Mesothelial cell of epicardium (in vitro differentiated cells): ENCODE results near the gene LRRK1. TPM values are rescaled to one million over a fixed set of nuclear protein-coding genes. Genes with fewer than 3 reads are reported as not detected.

Source experiments
- DNase-seq, 2 experiments: peaks; one replicate each; pipeline ENCODE4 v3.0.0; 2021; ENCODE audit warnings: low spot score in 2 of 2; ENCODE audit not compliant: unreplicated experiment in 2 of 2
- H3K27ac Mint-ChIP-seq: 2 replicates; pipeline ENCODE4 v1.8.0; 2021; ENCODE audit warnings: mixed read lengths
- H3K27me3 Mint-ChIP-seq: 2 replicates; pipeline ENCODE4 v1.8.0; 2021; ENCODE audit warnings: low read depth, mixed read lengths
- H3K36me3 Mint-ChIP-seq: 2 replicates; pipeline ENCODE4 v1.8.0; 2021; ENCODE audit warnings: mixed read lengths
- H3K4me1 Mint-ChIP-seq: 2 replicates; pipeline ENCODE4 v1.8.0; 2021; ENCODE audit warnings: mixed read lengths
- H3K4me3 Mint-ChIP-seq: 2 replicates; pipeline ENCODE4 v1.8.0; 2021; ENCODE audit warnings: mild to moderate bottlenecking, moderate library complexity, mixed read lengths
- H3K9me3 Mint-ChIP-seq: 2 replicates; pipeline ENCODE4 v1.8.0; 2021; ENCODE audit warnings: mixed read lengths
- CTCF ChIP-seq: fragments of 200-600 bp; sonication (generic); IDR thresholded peaks from one replicate; pipeline ENCODE4 v1.5.0; 2021; ENCODE audit warnings: antibody characterized with exemption; ENCODE audit not compliant: unreplicated experiment
- total RNA-seq: library from RNA; stranded (reverse); gene quantifications from 3 replicates; pipeline ENCODE4 v1.2.1, GENCODE V29; 2021

Gene LRRK1
- total RNA-seq, 1 donor from 2014 or later = 2.3 TPM

- peak overlapping the region; percentile 56 for H3K4me3 Mint-ChIP-seq
These were observed 38.3 kb upstream of the LRRK1 start for GRCh38 chr15:100880897-100881242.

GRCh38 chr15:100881573-100882336 is 37.4 kb upstream of the LRRK1 start:
- no peak for TF ChIP-seq CTCF

More at GRCh38 chr15:100880897-100881242, 38.3 kb upstream of the LRRK1 start:
- Mint-ChIP-seq H3K27ac (no peak overlapping the region), H3K27me3 (peaks cover 87% of the 10 kb centered on the region), H3K9me3 (no peaks in the 10 kb centered on the region), H3K36me3 (no peaks in the 10 kb centered on the region), H3K4me1 (peaks cover 8% of the 10 kb centered on the region)
- DNase-seq = no peak
- no peak for TF ChIP-seq CTCF

GRCh38 chr15:100885116-100885515 is 34.0 kb upstream of the LRRK1 start:
- no peak overlapping the region for H3K4me3 Mint-ChIP-seq
- peaks cover 77% of the 10 kb centered on the region for H3K27me3 Mint-ChIP-seq
- no peaks in the 10 kb centered on the region for H3K9me3 Mint-ChIP-seq
- H3K27ac Mint-ChIP-seq = no peak overlapping the region
- no peak for DNase-seq
- no peak for TF ChIP-seq CTCF
- H3K36me3 Mint-ChIP-seq = no peaks in the 10 kb centered on the region
- peaks cover 17% of the 10 kb centered on the region for H3K4me1 Mint-ChIP-seq

More at GRCh38 chr15:100881573-100882336, 37.4 kb upstream of the LRRK1 start:
- DNase-seq = no peak
- Mint-ChIP-seq H3K4me3 (no peak overlapping the region), H3K36me3 (no peaks in the 10 kb centered on the region), H3K27ac (no peak overlapping the region), H3K27me3 (peaks cover 87% of the 10 kb centered on the region), H3K9me3 (no peaks in the 10 kb centered on the region), H3K4me1 (peaks cover 8% of the 10 kb centered on the region)

- peaks cover 12% of the 10 kb centered on the region for H3K4me1 Mint-ChIP-seq
- no peak for TF ChIP-seq CTCF
- H3K4me3 Mint-ChIP-seq = no peak overlapping the region
- no peaks in the 10 kb centered on the region for H3K36me3 Mint-ChIP-seq
- no peak for DNase-seq
- H3K27ac Mint-ChIP-seq = no peak overlapping the region
- H3K27me3 Mint-ChIP-seq = peaks cover 70% of the 10 kb centered on the region
- no peaks in the 10 kb centered on the region for H3K9me3 Mint-ChIP-seq
These were observed 33.3 kb upstream of the LRRK1 start for GRCh38 chr15:100885811-100886210.

- Mint-ChIP-seq H3K4me1 (peaks cover 12% of the 10 kb centered on the region), H3K9me3 (no peaks in the 10 kb centered on the region), H3K27me3 (peaks cover 54% of the 10 kb centered on the region), H3K4me3 (no peak overlapping the region), H3K36me3 (no peaks in the 10 kb centered on the region), H3K27ac (no peak overlapping the region)
- no peak for DNase-seq
- TF ChIP-seq CTCF = no peak
These were observed 31.8 kb upstream of the LRRK1 start for GRCh38 chr15:100887211-100887913.
